Measurements from ENCODE around the gene PDE10A.
"Not testable (repeated sequence)": the region's sequence is repeated elsewhere in the genome, so short reads cannot be mapped to it uniquely, and the experiment has no call there.

PDE10A gene

GRCh38 chr6:165626711-165627110 is 36.3 kb downstream of the PDE10A start:
- Histone ChIP-seq H3K27ac (replicated peaks) (no peak overlapping the region), H3K27me3 (ENCODE audit: insufficient read depth, poor library complexity, severe bottlenecking) (peaks cover 3% of the 10 kb centered on the region), H3K4me3 (replicated peaks; ENCODE audit: insufficient read depth, low read length) (no peak overlapping the region)
- no peak for TF ChIP-seq SPI1 (IDR thresholded peaks at IDR 0.05; ENCODE audit: borderline replicate concordance, low read depth)
- no peak for TF ChIP-seq POLR2AphosphoS5 (IDR thresholded peaks at IDR 0.05; ENCODE audit: low read depth)
- TF ChIP-seq, protein P1, sequence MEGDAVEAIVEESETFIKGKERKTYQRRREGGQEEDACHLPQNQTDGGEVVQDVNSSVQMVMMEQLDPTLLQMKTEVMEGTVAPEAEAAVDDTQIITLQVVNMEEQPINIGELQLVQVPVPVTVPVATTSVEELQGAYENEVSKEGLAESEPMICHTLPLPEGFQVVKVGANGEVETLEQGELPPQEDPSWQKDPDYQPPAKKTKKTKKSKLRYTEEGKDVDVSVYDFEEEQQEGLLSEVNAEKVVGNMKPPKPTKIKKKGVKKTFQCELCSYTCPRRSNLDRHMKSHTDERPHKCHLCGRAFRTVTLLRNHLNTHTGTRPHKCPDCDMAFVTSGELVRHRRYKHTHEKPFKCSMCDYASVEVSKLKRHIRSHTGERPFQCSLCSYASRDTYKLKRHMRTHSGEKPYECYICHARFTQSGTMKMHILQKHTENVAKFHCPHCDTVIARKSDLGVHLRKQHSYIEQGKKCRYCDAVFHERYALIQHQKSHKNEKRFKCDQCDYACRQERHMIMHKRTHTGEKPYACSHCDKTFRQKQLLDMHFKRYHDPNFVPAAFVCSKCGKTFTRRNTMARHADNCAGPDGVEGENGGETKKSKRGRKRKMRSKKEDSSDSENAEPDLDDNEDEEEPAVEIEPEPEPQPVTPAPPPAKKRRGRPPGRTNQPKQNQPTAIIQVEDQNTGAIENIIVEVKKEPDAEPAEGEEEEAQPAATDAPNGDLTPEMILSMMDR (IDR thresholded peaks at IDR 0.05; ENCODE audit: insufficient read depth, low read length) = no peak
- TF ChIP-seq, protein P2, sequence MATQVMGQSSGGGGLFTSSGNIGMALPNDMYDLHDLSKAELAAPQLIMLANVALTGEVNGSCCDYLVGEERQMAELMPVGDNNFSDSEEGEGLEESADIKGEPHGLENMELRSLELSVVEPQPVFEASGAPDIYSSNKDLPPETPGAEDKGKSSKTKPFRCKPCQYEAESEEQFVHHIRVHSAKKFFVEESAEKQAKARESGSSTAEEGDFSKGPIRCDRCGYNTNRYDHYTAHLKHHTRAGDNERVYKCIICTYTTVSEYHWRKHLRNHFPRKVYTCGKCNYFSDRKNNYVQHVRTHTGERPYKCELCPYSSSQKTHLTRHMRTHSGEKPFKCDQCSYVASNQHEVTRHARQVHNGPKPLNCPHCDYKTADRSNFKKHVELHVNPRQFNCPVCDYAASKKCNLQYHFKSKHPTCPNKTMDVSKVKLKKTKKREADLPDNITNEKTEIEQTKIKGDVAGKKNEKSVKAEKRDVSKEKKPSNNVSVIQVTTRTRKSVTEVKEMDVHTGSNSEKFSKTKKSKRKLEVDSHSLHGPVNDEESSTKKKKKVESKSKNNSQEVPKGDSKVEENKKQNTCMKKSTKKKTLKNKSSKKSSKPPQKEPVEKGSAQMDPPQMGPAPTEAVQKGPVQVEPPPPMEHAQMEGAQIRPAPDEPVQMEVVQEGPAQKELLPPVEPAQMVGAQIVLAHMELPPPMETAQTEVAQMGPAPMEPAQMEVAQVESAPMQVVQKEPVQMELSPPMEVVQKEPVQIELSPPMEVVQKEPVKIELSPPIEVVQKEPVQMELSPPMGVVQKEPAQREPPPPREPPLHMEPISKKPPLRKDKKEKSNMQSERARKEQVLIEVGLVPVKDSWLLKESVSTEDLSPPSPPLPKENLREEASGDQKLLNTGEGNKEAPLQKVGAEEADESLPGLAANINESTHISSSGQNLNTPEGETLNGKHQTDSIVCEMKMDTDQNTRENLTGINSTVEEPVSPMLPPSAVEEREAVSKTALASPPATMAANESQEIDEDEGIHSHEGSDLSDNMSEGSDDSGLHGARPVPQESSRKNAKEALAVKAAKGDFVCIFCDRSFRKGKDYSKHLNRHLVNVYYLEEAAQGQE (IDR thresholded peaks at IDR 0.05; ENCODE audit: insufficient replicate concordance, low read depth) = no peak
- no peak for TF ChIP-seq GABPA (IDR thresholded peaks at IDR 0.05; ENCODE audit: low read depth)
- no peak for DNase-seq (ENCODE audit: low read depth in 1 of 2, low spot score in 1 of 2)

DNA sequence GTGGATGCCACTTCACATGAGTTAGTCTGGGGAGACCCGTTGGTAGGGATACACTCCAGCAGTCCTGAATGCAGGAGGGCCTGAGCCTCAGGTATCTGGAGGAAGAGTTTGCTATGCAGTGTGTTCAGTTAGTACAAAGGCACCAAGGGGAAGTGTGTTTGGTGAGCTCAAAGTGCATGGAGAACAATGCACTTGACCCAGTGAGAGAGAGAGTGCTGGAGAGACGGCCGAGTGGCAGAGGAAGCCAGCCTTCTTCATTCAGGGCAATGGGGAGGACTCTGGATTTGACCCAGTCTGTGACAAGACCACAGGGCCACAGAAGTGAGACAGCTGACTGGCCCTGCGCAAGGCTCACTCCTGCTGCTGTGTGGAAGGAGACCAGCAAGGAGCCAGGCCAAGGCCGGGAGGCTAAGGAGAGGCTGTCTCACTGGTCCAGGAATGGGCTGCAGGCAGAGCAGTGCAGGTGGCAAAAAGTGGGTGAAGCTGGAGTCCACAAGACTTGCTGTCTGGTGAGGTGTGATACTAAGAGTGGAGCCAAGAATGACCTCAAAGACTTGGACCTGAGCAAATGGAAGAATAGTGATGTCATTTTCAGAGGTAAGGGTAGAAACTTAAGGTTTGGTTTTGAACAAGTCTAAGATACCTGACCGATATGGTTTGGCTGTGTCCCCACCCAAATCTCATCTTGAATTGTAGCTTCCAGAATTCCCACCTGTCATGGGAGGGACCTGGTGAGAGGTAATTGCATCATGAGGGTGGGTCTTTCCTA is 38.0 kb downstream of the PDE10A start:
- no peak overlapping the region for H3K4me3 ChIP-seq (replicated peaks; ENCODE audit: insufficient read depth, low read length)
- no peak for DNase-seq (ENCODE audit: low read depth in 1 of 2, low spot score in 1 of 2)
- TF ChIP-seq POLR2AphosphoS5 (IDR thresholded peaks at IDR 0.05; ENCODE audit: low read depth) (no peak), SPI1 (IDR thresholded peaks at IDR 0.05; ENCODE audit: borderline replicate concordance, low read depth) (no peak), GABPA (IDR thresholded peaks at IDR 0.05; ENCODE audit: low read depth) (no peak)
- TF ChIP-seq, protein P2 (IDR thresholded peaks at IDR 0.05; ENCODE audit: insufficient replicate concordance, low read depth) = no peak
- TF ChIP-seq, protein P1 (IDR thresholded peaks at IDR 0.05; ENCODE audit: insufficient read depth, low read length) = no peak
- no peak overlapping the region for H3K27ac ChIP-seq (replicated peaks)
- peaks cover 2% of the 10 kb centered on the region for H3K27me3 ChIP-seq (ENCODE audit: insufficient read depth, poor library complexity, severe bottlenecking)

DNA sequence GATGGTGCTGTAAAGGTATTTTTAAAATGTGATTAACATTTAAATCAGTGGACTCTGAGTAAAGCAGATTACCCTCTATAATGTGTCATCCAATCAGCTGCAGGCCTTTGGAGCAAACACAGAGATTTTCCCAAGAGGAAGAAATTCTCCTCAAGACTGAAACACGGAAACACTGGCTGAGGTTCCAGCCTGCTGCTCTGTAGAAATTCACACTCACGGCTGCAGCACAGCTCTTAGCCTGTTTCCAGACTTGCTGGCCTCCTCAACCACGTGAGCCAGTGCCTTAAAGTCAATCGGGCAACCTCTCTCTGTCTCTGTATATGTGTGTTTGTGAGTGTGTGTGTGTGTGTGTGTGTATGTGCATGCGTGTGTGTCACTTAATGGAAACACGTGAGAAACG is 41.1 kb downstream of the PDE10A start:
- Histone ChIP-seq H3K27me3 (ENCODE audit: insufficient read depth, poor library complexity, severe bottlenecking) (no peaks in the 10 kb centered on the region), H3K27ac (replicated peaks) (no peak overlapping the region), H3K4me3 (replicated peaks; ENCODE audit: insufficient read depth, low read length) (no peak overlapping the region)
- DNase-seq (ENCODE audit: low read depth in 1 of 2, low spot score in 1 of 2) = no peak
- TF ChIP-seq, protein P2 (IDR thresholded peaks at IDR 0.05; ENCODE audit: insufficient replicate concordance, low read depth) = no peak
- TF ChIP-seq POLR2AphosphoS5 (IDR thresholded peaks at IDR 0.05; ENCODE audit: low read depth) = no peak
- TF ChIP-seq SPI1 (IDR thresholded peaks at IDR 0.05; ENCODE audit: borderline replicate concordance, low read depth) = no peak
- TF ChIP-seq, protein P1 (IDR thresholded peaks at IDR 0.05; ENCODE audit: insufficient read depth, low read length) = no peak
- TF ChIP-seq GABPA (IDR thresholded peaks at IDR 0.05; ENCODE audit: low read depth) = no peak

DNA sequence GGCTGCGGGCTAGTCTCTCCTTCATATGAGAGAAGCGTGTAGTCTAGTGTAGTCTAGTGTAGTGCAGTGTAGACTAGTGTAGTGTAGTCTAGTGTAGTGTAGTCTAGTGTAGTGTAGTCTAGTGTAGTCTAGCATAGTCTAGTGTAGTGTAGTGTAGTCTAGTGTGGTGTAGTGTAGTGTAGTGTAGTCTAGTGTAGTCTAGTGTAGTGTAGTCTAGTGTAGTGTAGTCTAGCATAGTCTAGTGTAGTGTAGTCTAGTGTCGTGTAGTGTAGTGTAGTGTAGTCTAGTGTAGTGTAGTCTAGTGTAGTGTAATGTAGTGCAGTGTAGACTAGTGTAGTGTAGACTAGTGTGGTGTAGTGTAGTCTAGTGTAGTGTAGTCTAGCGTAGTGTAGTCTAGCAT is 44.1 kb downstream of the PDE10A start:
- H3K27ac ChIP-seq (replicated peaks); H3K4me3 ChIP-seq (replicated peaks; ENCODE audit: insufficient read depth, low read length): not testable (repeated sequence)

More for the DNA sequence above, 44.1 kb downstream of the PDE10A start:
- not testable (repeated sequence) for H3K27me3 ChIP-seq (ENCODE audit: insufficient read depth, poor library complexity, severe bottlenecking); DNase-seq (ENCODE audit: low read depth in 1 of 2, low spot score in 1 of 2)

All from HL-60 (cell line).